SH-SY5Y (cell line): ENCODE measurements around the gene HHIP.

Experiments
- GATA2 ChIP-seq: IDR thresholded peaks from 2 replicates; pipeline ENCODE4 v1.6.1; 2011; ENCODE audit warnings: mild to moderate bottlenecking, low read depth, low read length
- GATA3 ChIP-seq: IDR thresholded peaks from 2 replicates; pipeline ENCODE4 v1.6.1; 2011; ENCODE audit warnings: low read depth, mild to moderate bottlenecking, low read length, moderate library complexity

DNA sequence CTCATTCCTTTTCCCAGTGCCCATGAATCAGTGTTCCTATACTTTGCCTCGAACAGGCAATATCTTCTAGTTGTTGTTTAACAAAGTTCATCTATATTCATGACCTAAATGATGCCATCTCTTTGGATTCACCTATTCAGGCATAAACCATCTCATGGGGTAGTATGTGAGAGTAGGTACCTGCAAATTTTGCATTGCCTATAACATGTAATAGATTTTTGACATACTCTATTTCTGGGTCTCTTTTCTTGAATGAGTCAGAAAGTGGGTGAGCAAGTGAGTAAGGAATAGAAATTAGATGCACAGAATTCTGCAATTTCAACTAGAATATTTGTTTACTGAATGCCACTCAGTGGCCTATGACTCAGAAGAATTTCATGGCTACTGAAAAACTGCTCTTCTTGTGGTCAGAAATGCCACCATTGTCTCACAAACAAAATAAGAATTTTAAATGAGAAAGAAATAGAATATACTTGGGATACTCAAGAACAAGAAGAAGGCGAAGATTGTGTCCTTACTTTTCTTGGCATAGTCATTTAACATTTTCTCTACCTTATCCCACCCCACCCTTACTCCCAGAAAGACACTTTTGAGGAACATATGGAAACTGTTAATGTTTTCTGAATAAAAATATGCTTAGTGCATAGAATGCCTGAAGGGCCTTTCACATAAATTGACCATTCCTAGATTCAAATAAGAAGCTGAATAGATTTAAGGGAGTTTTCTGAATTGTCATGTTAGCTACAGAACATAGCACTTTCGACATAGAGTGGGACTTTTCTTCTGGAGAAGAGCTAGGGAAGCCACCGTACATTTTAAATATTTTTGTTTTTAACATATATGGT, 86.8 kb downstream of the HHIP start:
- TF ChIP-seq GATA2 (no peak), GATA3 (no peak)
